Stomach smooth muscle (tissue), 2 donors: ENCODE data around the gene FRMD4B.
A peak's percentile ranks its signal among the peaks of the same experiment; 100 is the strongest.
"Not testable (repeated sequence)": the region's sequence is repeated elsewhere in the genome, so short reads cannot be mapped to it uniquely, and the experiment has no call there.

ENCODE experiments used
- H3K27ac ChIP-seq: one replicate; pipeline ENCODE4 v1.7.0; 2013; ENCODE audit warnings: mild to moderate bottlenecking, low read length, inconsistent platforms
- H3K27me3 ChIP-seq, 2 donors: one replicate each; pipeline ENCODE4 v1.7.0; 2013; ENCODE audit warnings: low read length in 2 of 2; ENCODE audit not compliant: insufficient read depth in 2 of 2, control insufficient read depth in 1 of 2
- H3K36me3 ChIP-seq, 2 donors: one replicate each; pipeline ENCODE4 v1.7.0; 2013; ENCODE audit warnings: low read length in 2 of 2; ENCODE audit not compliant: control insufficient read depth in 2 of 2, insufficient read depth in 2 of 2
- H3K4me1 ChIP-seq: one replicate; pipeline ENCODE4 v1.7.0; 2013; ENCODE audit warnings: low read length; ENCODE audit not compliant: control insufficient read depth, insufficient read depth
- H3K4me3 ChIP-seq, 2 donors: one replicate each; pipeline ENCODE4 v1.7.0; 2013; ENCODE audit warnings: low read length in 2 of 2
- H3K9ac ChIP-seq, 2 donors: one replicate each; pipeline ENCODE4 v1.7.0; 2013; ENCODE audit warnings: low read length in 2 of 2, mild to moderate bottlenecking in 1 of 2
- H3K9me3 ChIP-seq, 2 donors: one replicate each; pipeline ENCODE4 v1.7.0; 2013; ENCODE audit warnings: low read length in 2 of 2; ENCODE audit not compliant: control insufficient read depth in 2 of 2
- donor health status: healthy.
- donor health status: Pancreatic carcinoma.

FRMD4B gene

DNA sequence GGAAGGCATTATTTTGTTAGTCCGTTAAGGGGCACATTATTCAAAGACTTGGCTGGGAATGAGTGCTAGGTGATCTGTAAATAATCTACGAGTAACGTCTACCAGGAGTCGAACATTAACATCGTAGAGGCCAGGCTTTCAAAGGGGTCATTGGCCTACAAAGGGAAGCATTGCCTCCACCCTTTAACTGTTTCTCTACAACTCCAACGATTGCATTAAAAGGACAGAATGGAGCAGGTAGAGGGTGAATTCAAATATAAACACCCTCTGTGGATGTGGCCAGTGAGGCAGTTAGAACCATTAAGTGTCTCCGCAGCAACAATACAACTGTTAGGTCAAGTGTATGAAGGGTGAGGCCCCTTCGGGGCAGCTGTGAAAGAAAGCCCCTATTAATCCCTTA is 137.5 kb downstream of the FRMD4B start:
- no peaks in the 10 kb centered on the region for H3K36me3 ChIP-seq
- no peaks in the 10 kb centered on the region for H3K27me3 ChIP-seq
- no peak overlapping the region for H3K9ac ChIP-seq
- H3K4me1 ChIP-seq: no peaks in the 10 kb centered on the region
- H3K4me3 ChIP-seq: no peak overlapping the region
- no peaks in the 10 kb centered on the region for H3K9me3 ChIP-seq
- no peak overlapping the region for H3K27ac ChIP-seq

GRCh38 chr3:69246612-69247011 is 139.3 kb downstream of the FRMD4B start:
- Histone ChIP-seq H3K4me1 (no peaks in the 10 kb centered on the region), H3K27ac (no peak overlapping the region), H3K9ac (no peak overlapping the region), H3K4me3 (no peak overlapping the region), H3K27me3 (no peaks in the 10 kb centered on the region), H3K9me3 (no peaks in the 10 kb centered on the region), H3K36me3 (no peaks in the 10 kb centered on the region)

- H3K27me3 ChIP-seq: no peaks in the 10 kb centered on the region
- H3K4me3 ChIP-seq: no peak overlapping the region
- no peak overlapping the region for H3K9ac ChIP-seq
- H3K36me3 ChIP-seq: no peaks in the 10 kb centered on the region
- H3K9me3 ChIP-seq: no peaks in the 10 kb centered on the region
- H3K27ac ChIP-seq: no peak overlapping the region
- no peaks in the 10 kb centered on the region for H3K4me1 ChIP-seq
These were observed 141.8 kb downstream of the FRMD4B start for GRCh38 chr3:69244039-69244438.

- Histone ChIP-seq H3K4me1 (no peaks in the 10 kb centered on the region), H3K36me3 (no peaks in the 10 kb centered on the region), H3K9me3 (no peaks in the 10 kb centered on the region), H3K4me3 (no peak overlapping the region), H3K27ac (no peak overlapping the region), H3K9ac (no peak overlapping the region), H3K27me3 (no peaks in the 10 kb centered on the region)
These were observed 144.1 kb downstream of the FRMD4B start for GRCh38 chr3:69241769-69242168.

GRCh38 chr3:69240651-69241568 is 145.0 kb downstream of the FRMD4B start:
- no peak overlapping the region for H3K4me3 ChIP-seq
- H3K9me3 ChIP-seq: no peaks in the 10 kb centered on the region
- no peaks in the 10 kb centered on the region for H3K36me3 ChIP-seq
- H3K4me1 ChIP-seq: no peaks in the 10 kb centered on the region
- H3K27ac ChIP-seq: no peak overlapping the region
- no peak overlapping the region for H3K9ac ChIP-seq
- H3K27me3 ChIP-seq: no peaks in the 10 kb centered on the region

DNA sequence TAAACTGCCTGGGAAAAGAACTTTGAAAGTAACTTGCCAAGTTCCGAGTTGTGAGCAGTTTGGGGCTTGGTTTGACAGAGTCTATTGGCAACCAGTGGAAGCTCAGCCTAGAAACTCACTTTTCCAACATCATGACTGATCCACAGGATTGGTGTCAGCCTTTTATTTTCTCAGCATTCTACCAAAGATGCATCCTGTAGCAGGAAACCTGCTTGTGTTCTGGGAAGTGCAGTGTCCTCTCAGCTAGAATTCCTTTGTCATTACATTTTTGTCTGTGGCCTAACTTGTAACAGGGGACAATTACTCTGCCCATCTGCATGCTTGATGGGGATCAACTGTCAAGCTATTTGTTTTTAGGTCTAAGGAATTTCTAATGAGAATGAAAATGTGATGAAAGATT is 146.8 kb downstream of the FRMD4B start:
- Histone ChIP-seq H3K9me3 (no peaks in the 10 kb centered on the region), H3K9ac (no peak overlapping the region), H3K27me3 (no peaks in the 10 kb centered on the region), H3K4me1 (no peaks in the 10 kb centered on the region), H3K27ac (no peak overlapping the region), H3K4me3 (no peak overlapping the region), H3K36me3 (no peaks in the 10 kb centered on the region)

DNA sequence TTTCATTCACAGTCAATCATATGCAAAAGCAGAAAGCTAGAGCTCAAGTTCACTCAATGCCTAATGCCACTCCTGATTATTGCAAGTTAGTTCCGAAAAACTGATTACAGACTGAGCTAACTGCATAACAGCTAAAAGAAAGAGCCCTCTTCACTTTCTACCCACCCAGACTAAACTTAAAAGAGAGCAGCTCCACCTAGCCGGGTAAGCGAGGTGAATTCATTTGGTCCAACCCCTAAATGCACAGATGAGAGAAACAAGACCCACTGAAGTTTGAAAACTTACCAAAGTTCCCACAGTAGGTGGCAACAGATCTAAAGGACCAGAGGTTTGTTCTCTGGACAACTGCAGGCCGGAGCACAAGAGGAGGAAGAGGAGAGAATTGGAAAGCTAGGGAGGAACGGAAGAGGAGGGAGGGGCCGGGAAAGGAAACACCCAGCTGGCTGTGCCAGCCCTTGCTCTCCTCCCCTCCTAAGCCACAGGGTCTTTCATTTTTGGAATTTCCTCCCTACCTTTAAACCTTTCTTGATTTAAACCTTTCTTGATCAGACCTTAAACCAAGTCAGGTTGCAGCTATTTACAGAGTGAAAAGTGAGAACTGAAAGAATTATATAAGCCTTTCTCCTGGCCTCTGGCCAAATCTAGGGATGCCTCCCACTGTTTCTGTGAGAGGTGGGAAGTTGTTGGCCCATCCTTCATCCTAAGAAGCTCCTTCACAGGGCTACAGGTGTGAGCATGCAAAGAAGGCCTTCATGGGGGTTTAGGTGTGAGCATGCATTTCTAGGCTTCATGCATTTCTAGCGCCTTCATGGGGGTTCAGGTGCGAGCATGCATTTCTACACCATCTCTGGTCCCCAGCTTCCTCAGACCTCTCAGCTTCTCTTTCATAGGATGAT is 148.8 kb downstream of the FRMD4B start:
- Histone ChIP-seq H3K27me3 (no peaks in the 10 kb centered on the region), H3K9ac (peak overlapping the region in 1 of 2 donors; percentile 42), H3K36me3 (no peaks in the 10 kb centered on the region), H3K4me1 (no peaks in the 10 kb centered on the region), H3K27ac (no peak overlapping the region), H3K4me3 (peak overlapping the region in 1 of 2 donors; percentile 59), H3K9me3 (no peaks in the 10 kb centered on the region)

GRCh38 chr3:69235882-69236281 is 150.0 kb downstream of the FRMD4B start:
- no peak overlapping the region for H3K27ac ChIP-seq
- no peaks in the 10 kb centered on the region for H3K36me3 ChIP-seq
- no peaks in the 10 kb centered on the region for H3K4me1 ChIP-seq
- no peaks in the 10 kb centered on the region for H3K9me3 ChIP-seq
- no peaks in the 10 kb centered on the region for H3K27me3 ChIP-seq
- H3K4me3 ChIP-seq: no peak overlapping the region
- H3K9ac ChIP-seq: no peak overlapping the region

DNA sequence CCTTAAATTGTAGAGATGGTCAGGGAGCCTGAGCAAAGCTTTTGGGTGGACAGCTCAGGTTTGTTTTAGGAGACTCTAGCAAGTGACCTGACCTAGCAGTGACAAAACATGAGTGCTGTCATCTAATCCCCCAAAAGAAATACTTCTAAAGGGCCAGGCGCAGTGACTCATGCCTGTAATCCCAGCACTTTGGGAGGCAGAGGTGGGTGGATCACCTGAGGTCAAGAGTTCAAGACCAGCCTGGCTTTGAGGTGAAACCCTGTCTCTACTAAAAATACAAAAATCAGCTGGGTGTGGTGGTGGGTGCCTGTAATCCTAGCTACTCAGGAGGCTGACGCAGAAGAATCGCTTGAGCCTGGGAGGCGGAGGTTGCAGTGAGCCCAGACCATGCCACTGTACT is 150.7 kb downstream of the FRMD4B start:
- not testable (repeated sequence) for H3K4me3 ChIP-seq, H3K36me3 ChIP-seq, H3K27ac ChIP-seq, H3K9me3 ChIP-seq, H3K9ac ChIP-seq, H3K4me1 ChIP-seq, H3K27me3 ChIP-seq

- no peaks in the 10 kb centered on the region for H3K27me3 ChIP-seq
- no peak overlapping the region for H3K9ac ChIP-seq
- H3K4me3 ChIP-seq: no peak overlapping the region
- no peaks in the 10 kb centered on the region for H3K36me3 ChIP-seq
- H3K27ac ChIP-seq: no peak overlapping the region
- H3K9me3 ChIP-seq: no peaks in the 10 kb centered on the region
- H3K4me1 ChIP-seq: no peaks in the 10 kb centered on the region
These were observed 153.4 kb downstream of the FRMD4B start for GRCh38 chr3:69232482-69232881.
